K562 (cell line): ENCODE measurements around the gene PLPPR1. TPM values are rescaled to one million over a fixed set of nuclear protein-coding genes. Genes with fewer than 3 reads are reported as not detected.

Experiments
- ARID1B ChIP-seq: fragments of 450-650 bp; IDR thresholded peaks from 2 replicates; pipeline ENCODE4 v1.6.1; 2016; ENCODE audit warnings: antibody characterized with exemption, mild to moderate bottlenecking, inconsistent platforms
- DEAF1 ChIP-seq: fragments of 450-650 bp; formaldehyde crosslinking; IDR thresholded peaks from 2 replicates; pipeline ENCODE4 v1.4.0; 2020; ENCODE audit warnings: mild to moderate bottlenecking, moderate library complexity
- MNT ChIP-seq, 2 experiments: fragments of 450-650 bp; conservative IDR thresholded peaks; 2 replicates each; pipeline ENCODE4 v1.6.1; 2017; ENCODE audit warnings: mild to moderate bottlenecking in 2 of 2, moderate library complexity in 2 of 2
- NR2C2 ChIP-seq, 2 experiments: fragments of 200-800 bp in 1 of 2; sonication (Bioruptor generic) in 1 of 2; sonication (generic) in 1 of 2; formaldehyde crosslinking in 1 of 2; IDR thresholded peaks; 2 replicates each; pipeline versions ENCODE4 v1.6.1 to v1.8.0; 2016 to 2022; ENCODE audit warnings: mild to moderate bottlenecking in 1 of 2, missing compliant biosample characterization in 1 of 2, missing genetic modification characterization in 1 of 2, missing genetic modification reagents in 1 of 2
- NR3C1 ChIP-seq: sonication (generic); formaldehyde crosslinking; IDR thresholded peaks from 2 replicates; pipeline ENCODE4 v1.8.1; 2022; ENCODE audit warnings: missing genetic modification reagents
- PML ChIP-seq: IDR thresholded peaks from 2 replicates; pipeline ENCODE4 v1.6.1; 2012; ENCODE audit warnings: low read length, inconsistent platforms
- RCOR1 ChIP-seq, 2 experiments: IDR thresholded peaks; 2 replicates each; pipeline ENCODE4 v1.6.1; 2012; ENCODE audit warnings: low read depth in 2 of 2, low read length in 2 of 2, borderline replicate concordance in 1 of 2, improper control_type of control experiment in 1 of 2
- TAL1 ChIP-seq: fragments of 450-650 bp; IDR thresholded peaks from 2 replicates; pipeline ENCODE4 v1.6.1; 2016; ENCODE audit warnings: mild to moderate bottlenecking
- ZNF165 ChIP-seq: fragments of 250-450 bp; sonication (Bioruptor Pico); IDR thresholded peaks from 2 replicates; pipeline ENCODE4 v1.4.0; 2020; ENCODE audit warnings: borderline replicate concordance
- polyA plus RNA-seq, 8 experiments: library from polyadenylated mRNA; depleted of rRNA in 4 of 8; stranded (reverse) in 5 of 8; unstranded in 3 of 8; fragments of >200 nt; fragmentation: Nextera tagmentation in 2 of 8; fragmentation: Illumina TruSeq in 1 of 8; extraction: Ambion mirVana in 2 of 8; extraction: Trizol in 1 of 8; gene quantifications; 2 replicates each; pipeline versions ENCODE4 v1.2.1 to v1.2.3, GENCODE V29; 2011 to 2014; ENCODE audit warnings: inconsistent platforms in 1 of 8, missing spikeins in 1 of 8
- total RNA-seq, 7 experiments: library from RNA; depleted of rRNA in 6 of 7; stranded (reverse); fragments of >200 nt in 6 of 7; fragmentation: Illumina TruSeq in 2 of 7; extraction: Trizol in 2 of 7; gene quantifications; 2 replicates each; pipeline versions ENCODE4 v1.2.1 to v1.2.3, GENCODE V29; 2011 to 2021; ENCODE audit warnings: low replicate concordance in 1 of 7
- TF ChIP-seq, protein P1 (sequence below): fragments of 200-600 bp; sonication (generic); IDR thresholded peaks from one replicate; pipeline ENCODE4 v1.6.1; 2012; ENCODE audit warnings: mild to moderate bottlenecking, low read depth, low read length, inconsistent platforms
- TF ChIP-seq, protein P2 (sequence below): fragments of 450-650 bp; IDR thresholded peaks from 2 replicates; pipeline ENCODE4 v1.6.1; 2016; ENCODE audit warnings: missing biosample characterization, missing genetic modification characterization

Gene PLPPR1
- total and polyA plus RNA-seq, 9 of the 15 experiments (the other 6 are each of a cell fraction or from before 2014, with no cell fraction given), result not detected

DNA sequence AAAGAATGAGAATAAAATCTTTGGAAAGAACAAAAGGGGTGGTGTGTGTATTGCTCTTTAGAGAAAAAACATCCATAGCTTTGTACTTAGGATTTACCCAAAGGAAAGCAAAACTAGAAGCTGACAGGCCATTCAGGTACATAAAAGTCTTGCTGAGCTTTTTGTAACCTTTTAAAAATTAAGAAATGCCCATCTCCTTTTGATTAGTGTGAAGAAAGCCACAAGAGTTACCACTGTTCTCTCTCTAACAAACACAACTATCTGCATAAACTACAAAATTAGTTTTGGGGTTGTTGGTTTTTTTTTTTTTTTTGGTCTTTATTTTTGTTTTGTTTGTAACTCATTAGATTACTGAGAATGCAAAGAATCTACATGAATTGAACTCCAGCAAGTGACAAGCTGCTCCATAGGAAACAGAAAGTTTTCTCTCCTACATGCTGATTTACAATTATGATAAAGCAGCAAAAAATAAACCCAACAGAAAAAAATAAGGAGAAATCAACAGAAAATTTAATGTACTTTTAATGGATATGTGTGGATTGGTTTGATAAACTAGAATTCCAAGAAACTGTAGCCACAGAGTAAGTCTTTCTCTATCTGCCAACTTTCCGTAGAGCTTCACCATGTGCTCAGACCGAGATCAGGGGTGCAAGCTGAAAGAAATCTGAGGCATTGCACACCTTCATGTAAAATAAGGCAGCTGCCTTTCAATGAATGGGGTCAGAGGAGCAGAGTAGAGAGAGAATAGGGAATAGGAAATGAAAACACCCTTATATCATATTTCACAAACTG is 344.0 kb downstream of the PLPPR1 start (continued):
- TF ChIP-seq TAL1 (peak; percentile 31; the same call in 1 of the 2 replicates), NR3C1 (CRISPR knock-in tag) (no peak), RCOR1 (IDR thresholded peaks at IDR 0.05; ENCODE audit: borderline replicate concordance in 1 of 2, low read depth in 2 of 2, low read length in 2 of 2) (no peak), MNT (conservative IDR thresholded peaks at IDR 0.05) (no peak), DEAF1 (no peak), ZNF165 (CRISPR knock-in tag) (no peak), ARID1B (peak; percentile 68), NR2C2 (CRISPR knock-in tag; IDR thresholded peaks at IDR 0.05) (no peak), NR2C2 (tag; IDR thresholded peaks at IDR 0.05) (no peak), PML (no peak)
- TF ChIP-seq, protein P1, sequence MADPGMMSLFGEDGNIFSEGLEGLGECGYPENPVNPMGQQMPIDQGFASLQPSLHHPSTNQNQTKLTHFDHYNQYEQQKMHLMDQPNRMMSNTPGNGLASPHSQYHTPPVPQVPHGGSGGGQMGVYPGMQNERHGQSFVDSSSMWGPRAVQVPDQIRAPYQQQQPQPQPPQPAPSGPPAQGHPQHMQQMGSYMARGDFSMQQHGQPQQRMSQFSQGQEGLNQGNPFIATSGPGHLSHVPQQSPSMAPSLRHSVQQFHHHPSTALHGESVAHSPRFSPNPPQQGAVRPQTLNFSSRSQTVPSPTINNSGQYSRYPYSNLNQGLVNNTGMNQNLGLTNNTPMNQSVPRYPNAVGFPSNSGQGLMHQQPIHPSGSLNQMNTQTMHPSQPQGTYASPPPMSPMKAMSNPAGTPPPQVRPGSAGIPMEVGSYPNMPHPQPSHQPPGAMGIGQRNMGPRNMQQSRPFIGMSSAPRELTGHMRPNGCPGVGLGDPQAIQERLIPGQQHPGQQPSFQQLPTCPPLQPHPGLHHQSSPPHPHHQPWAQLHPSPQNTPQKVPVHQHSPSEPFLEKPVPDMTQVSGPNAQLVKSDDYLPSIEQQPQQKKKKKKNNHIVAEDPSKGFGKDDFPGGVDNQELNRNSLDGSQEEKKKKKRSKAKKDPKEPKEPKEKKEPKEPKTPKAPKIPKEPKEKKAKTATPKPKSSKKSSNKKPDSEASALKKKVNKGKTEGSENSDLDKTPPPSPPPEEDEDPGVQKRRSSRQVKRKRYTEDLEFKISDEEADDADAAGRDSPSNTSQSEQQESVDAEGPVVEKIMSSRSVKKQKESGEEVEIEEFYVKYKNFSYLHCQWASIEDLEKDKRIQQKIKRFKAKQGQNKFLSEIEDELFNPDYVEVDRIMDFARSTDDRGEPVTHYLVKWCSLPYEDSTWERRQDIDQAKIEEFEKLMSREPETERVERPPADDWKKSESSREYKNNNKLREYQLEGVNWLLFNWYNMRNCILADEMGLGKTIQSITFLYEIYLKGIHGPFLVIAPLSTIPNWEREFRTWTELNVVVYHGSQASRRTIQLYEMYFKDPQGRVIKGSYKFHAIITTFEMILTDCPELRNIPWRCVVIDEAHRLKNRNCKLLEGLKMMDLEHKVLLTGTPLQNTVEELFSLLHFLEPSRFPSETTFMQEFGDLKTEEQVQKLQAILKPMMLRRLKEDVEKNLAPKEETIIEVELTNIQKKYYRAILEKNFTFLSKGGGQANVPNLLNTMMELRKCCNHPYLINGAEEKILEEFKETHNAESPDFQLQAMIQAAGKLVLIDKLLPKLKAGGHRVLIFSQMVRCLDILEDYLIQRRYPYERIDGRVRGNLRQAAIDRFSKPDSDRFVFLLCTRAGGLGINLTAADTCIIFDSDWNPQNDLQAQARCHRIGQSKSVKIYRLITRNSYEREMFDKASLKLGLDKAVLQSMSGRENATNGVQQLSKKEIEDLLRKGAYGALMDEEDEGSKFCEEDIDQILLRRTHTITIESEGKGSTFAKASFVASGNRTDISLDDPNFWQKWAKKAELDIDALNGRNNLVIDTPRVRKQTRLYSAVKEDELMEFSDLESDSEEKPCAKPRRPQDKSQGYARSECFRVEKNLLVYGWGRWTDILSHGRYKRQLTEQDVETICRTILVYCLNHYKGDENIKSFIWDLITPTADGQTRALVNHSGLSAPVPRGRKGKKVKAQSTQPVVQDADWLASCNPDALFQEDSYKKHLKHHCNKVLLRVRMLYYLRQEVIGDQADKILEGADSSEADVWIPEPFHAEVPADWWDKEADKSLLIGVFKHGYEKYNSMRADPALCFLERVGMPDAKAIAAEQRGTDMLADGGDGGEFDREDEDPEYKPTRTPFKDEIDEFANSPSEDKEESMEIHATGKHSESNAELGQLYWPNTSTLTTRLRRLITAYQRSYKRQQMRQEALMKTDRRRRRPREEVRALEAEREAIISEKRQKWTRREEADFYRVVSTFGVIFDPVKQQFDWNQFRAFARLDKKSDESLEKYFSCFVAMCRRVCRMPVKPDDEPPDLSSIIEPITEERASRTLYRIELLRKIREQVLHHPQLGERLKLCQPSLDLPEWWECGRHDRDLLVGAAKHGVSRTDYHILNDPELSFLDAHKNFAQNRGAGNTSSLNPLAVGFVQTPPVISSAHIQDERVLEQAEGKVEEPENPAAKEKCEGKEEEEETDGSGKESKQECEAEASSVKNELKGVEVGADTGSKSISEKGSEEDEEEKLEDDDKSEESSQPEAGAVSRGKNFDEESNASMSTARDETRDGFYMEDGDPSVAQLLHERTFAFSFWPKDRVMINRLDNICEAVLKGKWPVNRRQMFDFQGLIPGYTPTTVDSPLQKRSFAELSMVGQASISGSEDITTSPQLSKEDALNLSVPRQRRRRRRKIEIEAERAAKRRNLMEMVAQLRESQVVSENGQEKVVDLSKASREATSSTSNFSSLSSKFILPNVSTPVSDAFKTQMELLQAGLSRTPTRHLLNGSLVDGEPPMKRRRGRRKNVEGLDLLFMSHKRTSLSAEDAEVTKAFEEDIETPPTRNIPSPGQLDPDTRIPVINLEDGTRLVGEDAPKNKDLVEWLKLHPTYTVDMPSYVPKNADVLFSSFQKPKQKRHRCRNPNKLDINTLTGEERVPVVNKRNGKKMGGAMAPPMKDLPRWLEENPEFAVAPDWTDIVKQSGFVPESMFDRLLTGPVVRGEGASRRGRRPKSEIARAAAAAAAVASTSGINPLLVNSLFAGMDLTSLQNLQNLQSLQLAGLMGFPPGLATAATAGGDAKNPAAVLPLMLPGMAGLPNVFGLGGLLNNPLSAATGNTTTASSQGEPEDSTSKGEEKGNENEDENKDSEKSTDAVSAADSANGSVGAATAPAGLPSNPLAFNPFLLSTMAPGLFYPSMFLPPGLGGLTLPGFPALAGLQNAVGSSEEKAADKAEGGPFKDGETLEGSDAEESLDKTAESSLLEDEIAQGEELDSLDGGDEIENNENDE, result no peak
- TF ChIP-seq, protein P2, sequence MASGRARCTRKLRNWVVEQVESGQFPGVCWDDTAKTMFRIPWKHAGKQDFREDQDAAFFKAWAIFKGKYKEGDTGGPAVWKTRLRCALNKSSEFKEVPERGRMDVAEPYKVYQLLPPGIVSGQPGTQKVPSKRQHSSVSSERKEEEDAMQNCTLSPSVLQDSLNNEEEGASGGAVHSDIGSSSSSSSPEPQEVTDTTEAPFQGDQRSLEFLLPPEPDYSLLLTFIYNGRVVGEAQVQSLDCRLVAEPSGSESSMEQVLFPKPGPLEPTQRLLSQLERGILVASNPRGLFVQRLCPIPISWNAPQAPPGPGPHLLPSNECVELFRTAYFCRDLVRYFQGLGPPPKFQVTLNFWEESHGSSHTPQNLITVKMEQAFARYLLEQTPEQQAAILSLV (tag), result no peak
